HG03159 (cell line): Measurements from ENCODE around the gene MCRIP1.

Source experiments
- ATAC-seq: cut with Tn5 transposase; IDR thresholded peaks from one replicate; pipeline ENCODE4 v1.9.1; 2021; ENCODE audit warnings: mild to moderate bottlenecking, moderate library complexity; ENCODE audit not compliant: unreplicated experiment

The MCRIP1 gene

GRCh38 chr17:81805707-81806460 is 27.2 kb downstream of the MCRIP1 start:
- ATAC-seq: no peak

- no peak for ATAC-seq
Measured at GRCh38 chr17:81804559-81805399, 28.3 kb downstream of the MCRIP1 start.

GRCh38 chr17:81803728-81804558 is 29.1 kb downstream of the MCRIP1 start, which contains the start of gene GCGR:
TSS of gene GCGR (plus strand) at chr17:81804150. CDS start at chr17:81809019, 4,869 bp downstream.
- ATAC-seq: no peak

GRCh38 chr17:81802856-81803643 is 30.0 kb downstream of the MCRIP1 start:
- no peak for ATAC-seq

- no peak for ATAC-seq
Measured at GRCh38 chr17:81802048-81802758, 30.9 kb downstream of the MCRIP1 start.

- no peak for ATAC-seq
Measured at GRCh38 chr17:81801327-81801726, 31.8 kb downstream of the MCRIP1 start.

GRCh38 chr17:81794509-81794908 is 38.6 kb downstream of the MCRIP1 start:
- ATAC-seq: no peak

- ATAC-seq: no peak
Measured at GRCh38 chr17:81794074-81794476, 39.0 kb downstream of the MCRIP1 start.

GRCh38 chr17:81792675-81793615 is 40.1 kb downstream of the MCRIP1 start:
- ATAC-seq: no peak
